Measurements from ENCODE around the gene CENPT.

CENPT gene

GRCh38 chr16:67860589-67861398, 13.3 kb upstream of the CENPT start:
- H3K27me3 ChIP-seq (replicated peaks; ENCODE audit: control insufficient read depth, insufficient read depth, low read length), result no peaks in the 10 kb centered on the region
- DNase-seq (ENCODE audit: extremely low read depth, insufficient read length), result no peak
- TF ChIP-seq CTCF (IDR thresholded peaks at IDR 0.05; ENCODE audit: insufficient read depth, low read length, poor library complexity, severe bottlenecking), result no peak
- H3K36me3 ChIP-seq (ENCODE audit: control insufficient read depth, insufficient read depth, low read length), result peaks cover 5% of the 10 kb centered on the region
- H3K4me3 ChIP-seq (replicated peaks; ENCODE audit: low read depth, low read length), result no peak overlapping the region

- Histone ChIP-seq H3K4me3 (replicated peaks; ENCODE audit: low read depth, low read length) (no peak overlapping the region), H3K27me3 (replicated peaks; ENCODE audit: control insufficient read depth, insufficient read depth, low read length) (no peaks in the 10 kb centered on the region), H3K36me3 (ENCODE audit: control insufficient read depth, insufficient read depth, low read length) (peaks cover 5% of the 10 kb centered on the region)
- no peak for TF ChIP-seq CTCF (IDR thresholded peaks at IDR 0.05; ENCODE audit: insufficient read depth, low read length, poor library complexity, severe bottlenecking)
- DNase-seq (ENCODE audit: extremely low read depth, insufficient read length), result no peak
Measured at GRCh38 chr16:67858500-67858899, 11.0 kb upstream of the CENPT start.

- H3K27me3 ChIP-seq (replicated peaks; ENCODE audit: control insufficient read depth, insufficient read depth, low read length), result no peaks in the 10 kb centered on the region
- no peak overlapping the region for H3K4me3 ChIP-seq (replicated peaks; ENCODE audit: low read depth, low read length)
- H3K36me3 ChIP-seq (ENCODE audit: control insufficient read depth, insufficient read depth, low read length), result peaks cover 3% of the 10 kb centered on the region; the same call in 1 of the 2 replicates
- no peak for TF ChIP-seq CTCF (IDR thresholded peaks at IDR 0.05; ENCODE audit: insufficient read depth, low read length, poor library complexity, severe bottlenecking)
- no peak for DNase-seq (ENCODE audit: extremely low read depth, insufficient read length)
Measured at GRCh38 chr16:67857547-67858233, 10.2 kb upstream of the CENPT start.

GRCh38 chr16:67856927-67857546, 9.5 kb upstream of the CENPT start:
- no peak for DNase-seq (ENCODE audit: extremely low read depth, insufficient read length)
- Histone ChIP-seq H3K27me3 (replicated peaks; ENCODE audit: control insufficient read depth, insufficient read depth, low read length) (no peaks in the 10 kb centered on the region), H3K36me3 (ENCODE audit: control insufficient read depth, insufficient read depth, low read length) (peaks cover 3% of the 10 kb centered on the region; the same call in 1 of the 2 replicates), H3K4me3 (replicated peaks; ENCODE audit: low read depth, low read length) (no peak overlapping the region)
- no peak for TF ChIP-seq CTCF (IDR thresholded peaks at IDR 0.05; ENCODE audit: insufficient read depth, low read length, poor library complexity, severe bottlenecking)

GRCh38 chr16:67855789-67856188, 8.3 kb upstream of the CENPT start:
- no peak for TF ChIP-seq CTCF (IDR thresholded peaks at IDR 0.05; ENCODE audit: insufficient read depth, low read length, poor library complexity, severe bottlenecking)
- Histone ChIP-seq H3K36me3 (ENCODE audit: control insufficient read depth, insufficient read depth, low read length) (peaks cover 2% of the 10 kb centered on the region; the same call in 1 of the 2 replicates), H3K4me3 (replicated peaks; ENCODE audit: low read depth, low read length) (no peak overlapping the region), H3K27me3 (replicated peaks; ENCODE audit: control insufficient read depth, insufficient read depth, low read length) (no peaks in the 10 kb centered on the region)
- no peak for DNase-seq (ENCODE audit: extremely low read depth, insufficient read length)

All from GM06990 (cell line).